ENCODE data around the gene SLC22A23.
"Not testable (repeated sequence)": the region's sequence is repeated elsewhere in the genome, so short reads cannot be mapped to it uniquely, and the experiment has no call there.

SLC22A23 gene

DNA sequence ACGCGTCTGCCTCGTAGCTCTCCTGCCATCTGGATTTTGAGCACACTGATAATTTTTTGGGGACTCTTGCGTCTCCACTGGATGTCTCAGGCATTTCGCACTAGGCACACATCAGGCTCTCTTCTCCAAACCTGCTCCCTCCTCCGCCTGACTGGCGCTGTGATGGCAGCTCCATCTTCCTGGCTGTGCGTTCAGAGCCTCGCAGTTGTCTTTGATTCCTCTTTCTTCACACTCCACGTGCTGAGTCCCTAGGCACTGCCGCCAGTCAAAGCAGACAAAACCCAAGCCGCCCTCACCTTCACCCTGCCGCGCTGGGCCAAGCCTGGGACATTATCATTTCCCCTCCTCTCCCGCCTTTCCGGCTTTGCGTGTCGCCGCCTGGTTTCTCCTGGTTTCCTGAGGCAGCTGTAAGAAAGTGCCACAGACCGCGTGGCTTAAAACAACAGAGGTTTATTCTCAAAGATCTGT, 197.3 kb downstream of the SLC22A23 start:
- peak; percentile 58 for DNase-seq

GRCh38 chr6:3258720-3259490, 197.9 kb downstream of the SLC22A23 start, which contains the start of gene PSMG4:
TSS of gene PSMG4 (plus strand) at chr6:3258947. CDS start at chr6:3259023, 76 bp downstream.
- peak; percentile 90 for DNase-seq

DNA sequence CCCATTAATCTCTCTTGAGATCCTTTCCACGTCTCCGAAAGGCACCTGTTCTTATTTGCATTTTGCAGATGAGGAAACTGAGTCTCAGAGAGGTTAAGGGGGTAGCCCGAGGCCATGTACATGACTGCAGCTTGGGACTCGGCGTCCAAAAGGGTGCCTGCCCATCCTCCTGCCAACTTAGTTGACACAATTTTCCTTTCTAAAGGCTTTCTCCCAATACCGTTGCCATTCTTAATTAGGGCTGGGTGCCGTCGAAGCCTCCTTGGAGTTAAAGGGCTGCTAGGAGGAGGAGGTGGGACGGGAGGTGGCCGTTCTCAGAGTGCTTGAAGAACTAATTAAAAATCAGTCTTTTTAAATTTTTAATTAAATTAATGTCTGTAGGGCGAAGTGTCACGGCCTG, 198.6 kb downstream of the SLC22A23 start:
- no peak for DNase-seq

GRCh38 chr6:3253597-3253961, 203.3 kb downstream of the SLC22A23 start:
- no peak for DNase-seq

DNA sequence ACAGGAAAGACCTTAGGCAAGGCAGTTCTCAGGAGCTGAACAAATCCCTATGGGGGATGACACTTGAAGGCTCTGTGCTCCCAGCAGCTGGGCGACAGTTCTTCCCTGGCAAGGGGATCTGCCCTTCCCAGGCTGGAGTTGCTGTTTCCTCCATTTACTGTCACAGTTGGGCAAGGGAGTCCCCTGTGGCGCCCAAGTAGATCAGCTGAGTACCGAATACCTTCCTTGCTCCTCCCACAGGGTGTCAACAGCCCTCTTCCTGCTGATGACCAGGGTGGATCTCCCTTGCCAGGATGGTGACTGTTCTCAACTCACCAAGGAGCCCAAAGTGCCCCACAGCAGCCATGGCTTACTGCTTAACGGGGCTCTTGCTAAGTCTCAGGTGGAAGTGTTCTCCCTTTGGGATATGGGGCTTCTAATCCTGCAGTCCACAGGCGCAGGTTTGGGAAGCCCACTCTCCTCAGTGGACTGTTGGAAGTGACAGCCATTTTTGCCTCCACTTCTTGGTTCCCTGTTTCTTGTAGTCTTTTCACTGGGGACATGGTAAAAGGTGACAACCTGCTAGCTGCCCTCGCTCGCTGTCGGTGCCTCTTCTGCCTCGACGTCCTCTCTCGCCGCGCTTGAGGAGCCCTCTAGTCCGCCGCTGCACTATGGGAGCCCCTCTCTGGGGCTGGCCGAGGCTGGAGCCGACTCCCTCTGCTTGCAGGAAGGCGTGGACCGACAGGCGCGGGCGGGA, 203.8 kb downstream of the SLC22A23 start:
- no peak for DNase-seq

DNA sequence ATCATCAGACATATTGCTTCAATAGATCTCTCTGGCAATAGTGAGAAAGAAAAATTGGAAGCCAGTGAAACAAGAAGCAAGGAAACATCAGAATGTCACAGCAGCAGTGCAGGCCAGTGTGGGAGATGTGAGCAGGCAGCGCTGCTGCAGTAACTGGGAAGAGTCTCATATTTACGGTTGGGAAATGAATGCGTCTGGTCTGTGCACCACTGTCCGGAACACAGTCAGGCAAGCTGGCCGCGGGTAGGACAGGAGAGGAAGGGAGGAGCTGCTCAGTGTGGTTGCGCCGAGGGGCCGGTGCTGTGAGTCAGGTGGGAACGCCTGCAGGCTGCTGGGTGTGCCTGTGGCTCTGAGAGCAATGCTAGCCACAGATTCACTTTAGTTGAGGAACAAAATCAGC, 204.5 kb downstream of the SLC22A23 start:
- no peak for DNase-seq

GRCh38 chr6:3251462-3252314, 205.2 kb downstream of the SLC22A23 start:
- DNase-seq = peak; percentile 80

DNA sequence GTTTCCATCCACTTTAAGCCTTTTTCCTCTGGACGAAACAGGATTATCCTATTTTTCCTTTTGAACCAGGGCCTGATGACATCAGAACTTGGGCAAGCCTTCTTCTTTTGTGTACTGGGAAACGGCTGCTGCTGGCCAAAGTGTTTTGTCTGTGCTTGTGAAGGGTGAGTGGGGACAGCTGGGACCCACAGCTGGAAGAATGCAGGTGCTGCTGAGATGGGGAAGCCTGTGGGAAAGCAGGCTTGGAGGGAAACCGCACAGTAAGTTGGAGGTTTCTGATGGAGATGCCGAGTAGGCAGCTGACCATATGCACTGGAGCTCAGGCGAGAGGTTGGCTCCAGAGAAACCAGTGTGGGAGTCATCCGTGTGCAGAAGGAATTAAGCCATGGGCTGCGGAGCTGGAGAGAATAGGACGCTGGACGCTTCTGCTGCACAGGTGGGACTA, 206.6 kb downstream of the SLC22A23 start:
- no peak for DNase-seq

- DNase-seq = no peak
These were observed 207.0 kb downstream of the SLC22A23 start for GRCh38 chr6:3249821-3250220.

- peak; percentile 87 for DNase-seq
These were observed 209.3 kb downstream of the SLC22A23 start for GRCh38 chr6:3247255-3248146.

GRCh38 chr6:3245216-3245615, 211.6 kb downstream of the SLC22A23 start:
- no peak for DNase-seq

GRCh38 chr6:3244832-3245161, 212.1 kb downstream of the SLC22A23 start:
- DNase-seq = not testable (repeated sequence)

DNA sequence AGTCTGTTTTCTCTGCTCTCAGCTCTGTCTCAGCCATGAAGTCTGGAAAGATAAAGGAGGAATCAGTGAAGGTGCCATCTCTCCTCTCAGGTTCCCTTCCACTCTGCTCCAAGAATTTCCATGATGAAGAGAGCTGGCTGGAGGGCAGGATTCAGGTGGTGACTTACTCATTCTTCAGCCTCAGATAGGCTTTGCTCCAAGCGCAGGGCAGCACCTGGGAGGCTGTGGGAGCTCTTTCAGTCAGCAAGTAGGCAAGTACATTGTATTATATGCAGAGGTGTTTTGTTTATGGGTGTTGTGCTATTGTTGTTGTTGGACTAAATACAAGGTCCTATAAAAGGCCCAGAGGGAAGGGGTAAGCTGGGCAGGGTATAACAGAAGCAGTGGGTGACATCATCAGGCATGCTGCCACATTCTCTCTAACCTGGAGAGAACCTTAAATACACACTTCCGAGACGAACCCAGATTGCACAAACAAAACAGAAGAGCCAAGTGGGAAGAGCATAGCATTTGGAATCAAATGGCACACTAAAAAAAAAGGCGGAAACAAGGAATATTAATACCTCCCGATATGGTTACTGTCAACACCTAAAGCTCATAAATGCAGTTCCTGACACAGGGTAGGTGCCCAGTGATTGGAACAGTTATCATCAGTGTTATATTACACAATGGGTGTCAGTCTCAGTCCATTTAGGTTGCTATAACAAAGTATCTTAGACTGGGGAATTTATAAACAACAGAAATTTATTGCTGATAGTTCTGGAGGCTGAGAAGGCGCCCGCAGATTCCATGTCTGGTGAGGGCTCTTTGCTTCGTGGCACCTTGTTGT, 212.6 kb downstream of the SLC22A23 start:
- DNase-seq = no peak

- no peak for DNase-seq
These were observed 214.1 kb downstream of the SLC22A23 start for GRCh38 chr6:3242768-3243167.

- DNase-seq = not testable (repeated sequence)
These were observed 215.1 kb downstream of the SLC22A23 start for GRCh38 chr6:3241745-3242144.

DNA sequence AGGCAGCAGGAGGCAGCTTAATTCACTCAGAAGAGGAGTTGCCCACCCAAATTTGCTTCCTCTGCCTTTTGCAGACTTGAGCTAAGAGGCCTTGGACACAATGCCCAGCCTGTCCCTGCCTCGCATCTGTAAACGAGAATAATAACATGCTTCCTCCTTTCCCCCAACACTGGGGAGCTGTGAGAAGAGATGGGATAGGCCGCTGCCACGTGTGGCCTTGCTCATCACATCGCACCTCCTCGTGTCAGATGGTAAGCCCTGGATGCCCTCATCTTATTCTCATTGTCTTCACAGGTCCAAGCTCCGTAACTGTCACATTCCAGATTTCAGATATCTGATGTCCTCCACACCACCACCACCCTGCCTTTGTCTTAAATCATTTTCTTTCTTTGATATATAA, 216.3 kb downstream of the SLC22A23 start:
- no peak for DNase-seq

GRCh38 chr6:3239110-3239830, 217.6 kb downstream of the SLC22A23 start:
- DNase-seq = no peak

GRCh38 chr6:3237761-3238662, 218.8 kb downstream of the SLC22A23 start:
- DNase-seq = no peak

- DNase-seq = no peak
These were observed 220.8 kb downstream of the SLC22A23 start for GRCh38 chr6:3236005-3236404.
